ENCODE measurements around the gene ZFYVE9. TPM values are rescaled to one million over a fixed set of nuclear protein-coding genes. Genes with fewer than 3 reads are reported as not detected.

The ZFYVE9 gene
- total RNA-seq, 4 donors from 2014 or later = 22.8 to 37.0 (median 28.2) TPM

- peaks cover 6 to 23% (median 17%) of the 10 kb centered on the region in 4 donors for H3K4me1 ChIP-seq
- peaks cover 0 to 14% (median 4%) of the 10 kb centered on the region in 4 donors for H3K36me3 ChIP-seq
- TF ChIP-seq POLR2A (IDR thresholded peaks at IDR 0.05) (peak; percentile 96), EP300 (IDR thresholded peaks at IDR 0.05; ENCODE audit: low read depth) (peak; percentile 15), CTCF (IDR thresholded peaks at IDR 0.05) (peak in 4 of 5 experiments; percentile 33 to 79 (median 40)), POLR2AphosphoS5 (IDR thresholded peaks at IDR 0.05) (peak; percentile 92 to 97 (median 97))
- H3K4me3 ChIP-seq = peak within 1 kb of the TSS; percentile 78 to 98 (median 88)
- DNase-seq = peak; percentile 99
- in situ Hi-C loops (cut with MboI; ENCODE audit: low pct_ligation_motif_present in 1 of 4, low pct_unique_long_range_greater_than_20kb in 1 of 4, low sequenced_read_pairs in 3 of 4) (no loop called here), intact Hi-C loops (cut with DNase I; ENCODE audit: low total_unique reads) (no loop called here)
- no peaks in the 10 kb centered on the region for H3K27me3 ChIP-seq
- peak within 1 kb of the TSS; percentile 93 to 99 (median 96) for H3K27ac ChIP-seq
- 1% methylated on average over 61 of the region's 92 CpGs; no CpG with 5 or more reads in 1 of the 2 donors for WGBS, 2 donors (ENCODE audit: low coverage in 1 of 2)
- no peaks in the 10 kb centered on the region for H3K9me3 ChIP-seq
Measured at GRCh38 chr1:52365746-52366516, 224.0 kb downstream of the ZFYVE9 start, which contains the start of gene CC2D1B. Gene CC2D1B, minus strand, starts transcription at chr1:52366205. Its CDS starts 1,585 bp downstream, at chr1:52364620.

GRCh38 chr1:52366517-52366827 lies 224.6 kb downstream of the ZFYVE9 start:
- Histone ChIP-seq H3K27me3 (no peaks in the 10 kb centered on the region), H3K36me3 (peaks cover 0 to 9% (median 3%) of the 10 kb centered on the region in 4 donors), H3K9me3 (no peaks in the 10 kb centered on the region), H3K4me1 (peaks cover 6 to 23% (median 17%) of the 10 kb centered on the region in 4 donors), H3K27ac (peak overlapping the region; percentile 93 to 99 (median 96)), H3K4me3 (peak overlapping the region in 3 of 4 donors; percentile 78 to 92 (median 83))
- TF ChIP-seq EP300 (IDR thresholded peaks at IDR 0.05; ENCODE audit: low read depth) (no peak), CTCF (IDR thresholded peaks at IDR 0.05) (no peak), POLR2AphosphoS5 (IDR thresholded peaks at IDR 0.05) (no peak), POLR2A (IDR thresholded peaks at IDR 0.05) (no peak)
- in situ Hi-C loops (cut with MboI; ENCODE audit: low pct_ligation_motif_present in 1 of 4, low pct_unique_long_range_greater_than_20kb in 1 of 4, low sequenced_read_pairs in 3 of 4) = no loop called here
- intact Hi-C loops (cut with DNase I; ENCODE audit: low total_unique reads) = no loop called here
- 14 to 20% methylated on average over 1 to 8 of the region's 8 CpGs for WGBS, 2 donors (ENCODE audit: low coverage in 1 of 2)
- no peak for DNase-seq

GRCh38 chr1:52367272-52367671 lies 225.4 kb downstream of the ZFYVE9 start:
- H3K4me3 ChIP-seq = no peak overlapping the region
- WGBS, 2 donors (ENCODE audit: low coverage in 1 of 2) = 90% methylated on average over 5 of the region's 5 CpGs; no CpG with 5 or more reads in 1 of the 2 donors
- intact Hi-C loops (cut with DNase I; ENCODE audit: low total_unique reads) = no loop called here

More at GRCh38 chr1:52367272-52367671, 225.4 kb downstream of the ZFYVE9 start:
- peaks cover 6 to 23% (median 17%) of the 10 kb centered on the region in 4 donors for H3K4me1 ChIP-seq
- H3K27ac ChIP-seq = no peak overlapping the region
- in situ Hi-C loops (cut with MboI; ENCODE audit: low pct_ligation_motif_present in 1 of 4, low pct_unique_long_range_greater_than_20kb in 1 of 4, low sequenced_read_pairs in 3 of 4) = no loop called here
- peaks cover 0 to 4% (median 0%) of the 10 kb centered on the region in 4 donors for H3K36me3 ChIP-seq
- DNase-seq = no peak
- H3K27me3 ChIP-seq = no peaks in the 10 kb centered on the region
- no peak for TF ChIP-seq POLR2A (IDR thresholded peaks at IDR 0.05)
- TF ChIP-seq POLR2AphosphoS5 (IDR thresholded peaks at IDR 0.05) = no peak
- TF ChIP-seq CTCF (IDR thresholded peaks at IDR 0.05) = no peak
- no peak for TF ChIP-seq EP300 (IDR thresholded peaks at IDR 0.05; ENCODE audit: low read depth)
- H3K9me3 ChIP-seq = no peaks in the 10 kb centered on the region

Measured in transverse colon (tissue), 4 donors.